HepG2 (cell line): ENCODE measurements around the gene ANKRD13D. TPM values are rescaled to one million over a fixed set of nuclear protein-coding genes. Genes with fewer than 3 reads are reported as not detected.

Experiments
- ATAC-seq: fragments of 200-7000 bp; cut with Tn5 transposase; 3 replicates; pipeline ENCODE4 v1.9.1; 2020; ENCODE audit warnings: mild to moderate bottlenecking, moderate library complexity
- BruUV-seq: library from RNA; stranded (reverse); fragments of 400-500 nt; replicated peaks from 2 replicates; lab custom pipeline; 2021; lab: Mats Ljungman, UMichigan
- CTCF ChIA-PET: fragments of 300-600 bp; formaldehyde crosslinking; extraction: SDS; loops from one replicate; lab custom pipeline; 2021; ENCODE audit warnings: low total read pairs, inconsistent platforms, low intra/inter-chr PET ratio; lab: Yijun Ruan, JAX
- POLR2A ChIA-PET: fragments of 350-600 bp; sonication (Branson Sonifier 250); formaldehyde crosslinking; loops from one replicate; lab custom pipeline; 2020; ENCODE audit warnings: antibody characterized with exemption, inconsistent platforms; lab: Yijun Ruan, JAX
- DNase-seq: peaks from one replicate; pipeline ENCODE4 v3.0.0-alpha.2; 2015; ENCODE audit warnings: low spot score
- FAIRE-seq: peaks from 3 replicates; lab custom pipeline; 2011; peaks lifted over from hg19 to GRCh38; lab: Jason Lieb, UNC
- H2AFZ ChIP-seq: one replicate; pipeline ENCODE4 v1.6.1; 2011; ENCODE audit warnings: low read length, inconsistent platforms
- H3K27ac ChIP-seq: fragments of 300-600 bp; 3 replicates; pipeline ENCODE4 v1.8.0; 2011; ENCODE audit warnings: mixed run types, mild to moderate bottlenecking, mixed read lengths, low read length, inconsistent platforms; ENCODE audit not compliant: insufficient read depth; ENCODE audit errors: extremely low read length
- H3K27me3 ChIP-seq, 2 experiments: fragments of 200-600 bp in 1 of 2; 2 replicates in 1 of 2; 3 replicates in 1 of 2; pipeline versions ENCODE4 v1.6.0 to v1.8.0; 2011; ENCODE audit warnings: low read length in 2 of 2, mild to moderate bottlenecking in 2 of 2, moderate library complexity in 2 of 2, inconsistent platforms in 1 of 2; ENCODE audit not compliant: insufficient read depth in 2 of 2, control insufficient read depth in 1 of 2
- H3K36me3 ChIP-seq, 2 experiments: fragments of 200-600 bp in 1 of 2; replicated peaks in 1 of 2; 2 replicates in 1 of 2; 3 replicates in 1 of 2; pipeline versions ENCODE4 v1.5.1 to v1.8.0; 2011; ENCODE audit warnings: low read length in 2 of 2, inconsistent platforms in 1 of 2; ENCODE audit not compliant: insufficient read depth in 2 of 2, control insufficient read depth in 1 of 2
- H3K4me1 ChIP-seq: 2 replicates; pipeline ENCODE4 v1.5.1; 2012; ENCODE audit warnings: low read length, inconsistent platforms; ENCODE audit not compliant: insufficient read depth
- H3K4me2 ChIP-seq: 2 replicates; pipeline ENCODE4 v1.6.0; 2011; ENCODE audit warnings: low read depth, low read length, inconsistent platforms
- H3K4me3 ChIP-seq, 3 experiments: fragments of 200-600 bp in 1 of 3; sonication (generic), shearing (Covaris generic) in 1 of 3; replicated peaks in 1 of 3; 2 replicates each; pipeline ENCODE4 v1.5.1; 2011 to 2016; ENCODE audit warnings: low read length in 3 of 3, inconsistent platforms in 2 of 3, low read depth in 2 of 3, mild to moderate bottlenecking in 2 of 3, control low read depth in 1 of 3, mixed read lengths in 1 of 3; ENCODE audit not compliant: insufficient read depth in 1 of 3
- H3K79me2 ChIP-seq: one replicate; pipeline ENCODE4 v1.6.1; 2011; ENCODE audit warnings: low read length, inconsistent platforms; ENCODE audit not compliant: insufficient read depth
- H3K9ac ChIP-seq: 2 replicates; pipeline ENCODE4 v1.6.0; 2011; ENCODE audit warnings: mild to moderate bottlenecking, low read depth, low read length, inconsistent platforms; ENCODE audit not compliant: insufficient read depth
- H3K9me3 ChIP-seq: 2 replicates; pipeline ENCODE4 v1.5.1; 2012; ENCODE audit warnings: mild to moderate bottlenecking, low read length
- H4K20me1 ChIP-seq: 2 replicates; pipeline ENCODE4 v1.6.0; 2011; ENCODE audit warnings: inconsistent platforms, mild to moderate bottlenecking, low read length, moderate library complexity; ENCODE audit not compliant: insufficient read depth
- AFF4 ChIP-seq: sonication (generic); formaldehyde crosslinking; IDR thresholded peaks from 2 replicates; pipeline ENCODE4 v1.4.0; 2020; ENCODE audit warnings: missing genetic modification reagents
- CERS6 ChIP-seq: sonication (generic); formaldehyde crosslinking; IDR thresholded peaks from 2 replicates; pipeline ENCODE4 v1.5.0; 2020; ENCODE audit warnings: missing genetic modification reagents
- KLF6 ChIP-seq: IDR thresholded peaks from 2 replicates; pipeline ENCODE4 v1.8.0; 2016; ENCODE audit warnings: missing biosample characterization, missing genetic modification reagents
- MEF2D ChIP-seq: sonication (generic); formaldehyde crosslinking; IDR thresholded peaks from 2 replicates; pipeline ENCODE4 v1.5.1; 2020; ENCODE audit warnings: mild to moderate bottlenecking, missing genetic modification reagents
- MEIS1 ChIP-seq: sonication (generic); formaldehyde crosslinking; IDR thresholded peaks from 2 replicates; pipeline ENCODE4 v1.9.0; 2021; ENCODE audit warnings: mild to moderate bottlenecking, missing genetic modification reagents, moderate library complexity, borderline replicate concordance
- SAFB2 ChIP-seq: sonication (generic); formaldehyde crosslinking; IDR thresholded peaks from 2 replicates; pipeline ENCODE4 v1.5.1; 2020; ENCODE audit warnings: missing genetic modification reagents, low read depth, mild to moderate bottlenecking, borderline replicate concordance
- SMARCE1 ChIP-seq: fragments of 450-650 bp; IDR thresholded peaks from 2 replicates; pipeline ENCODE4 v1.6.1; 2017; ENCODE audit warnings: borderline replicate concordance
- SRF ChIP-seq: IDR thresholded peaks from 2 replicates; pipeline ENCODE4 v1.6.1; 2011; ENCODE audit warnings: mild to moderate bottlenecking, low read depth, low read length, moderate library complexity
- ZNF234 ChIP-seq: sonication (generic); formaldehyde crosslinking; conservative IDR thresholded peaks from 2 replicates; pipeline ENCODE4 v1.5.1; 2020; ENCODE audit warnings: mild to moderate bottlenecking, missing genetic modification reagents
- ZNF263 ChIP-seq: sonication (generic); formaldehyde crosslinking; IDR thresholded peaks from 2 replicates; pipeline ENCODE4 v1.4.0; 2020; ENCODE audit warnings: missing genetic modification reagents
- ZNF570 ChIP-seq: sonication (generic); formaldehyde crosslinking; IDR thresholded peaks from 2 replicates; pipeline ENCODE4 v1.4.0; 2020; ENCODE audit warnings: mild to moderate bottlenecking, missing genetic modification reagents, borderline replicate concordance
- ZNF792 ChIP-seq: IDR thresholded peaks from 2 replicates; pipeline ENCODE4 v1.6.1; 2016
- ZNF879 ChIP-seq: sonication (generic); formaldehyde crosslinking; IDR thresholded peaks from 2 replicates; pipeline ENCODE4 v1.8.1; 2023; ENCODE audit warnings: missing genetic modification reagents
- WGBS: methylation state at CpG from one replicate; pipeline ENCODE4 v1.1.6; 2017; ENCODE audit warnings: low lambda C conversion rate; 5-methylcytosine and 5-hydroxymethylcytosine counted together
- in situ Hi-C: cut with HindIII; loops from 2 replicates; pipeline ENCODE4 v1.10.0; 2017; ENCODE audit warnings: low pct_unique_long_range_greater_than_20kb; ENCODE audit not compliant: extremely low pct_ligation_motif_present
- intact Hi-C: fragments of 100-400 bp; cut with micrococcal nuclease; formaldehyde crosslinking; loops from one replicate; pipeline ENCODE4 v1.10.0; 2022; ENCODE audit not compliant: unreplicated experiment
- polyA plus RNA-seq, 8 experiments: library from polyadenylated mRNA; depleted of rRNA in 3 of 8; stranded (reverse) in 7 of 8; unstranded in 1 of 8; fragments of >200 nt; fragmentation: Illumina TruSeq in 4 of 8; extraction: Trizol in 4 of 8; gene quantifications; 2 replicates each; pipeline versions ENCODE4 v1.2.1 to v1.2.3, GENCODE V29; 2011 to 2016; ENCODE audit warnings: low read depth in 4 of 8, missing spikeins in 1 of 8, mixed read lengths in 1 of 8; ENCODE audit not compliant: insufficient read depth in 1 of 8
- total RNA-seq, 5 experiments: library from RNA; depleted of rRNA; stranded (reverse); fragments of >200 nt; fragmentation: Illumina TruSeq; extraction: Trizol; gene quantifications; 2 replicates each; pipeline ENCODE4 v1.2.3, GENCODE V29; 2016; ENCODE audit warnings: low read depth in 1 of 5

The ANKRD13D gene
- total and polyA plus RNA-seq, 2 of the 13 experiments (the other 11 are each of a cell fraction or from before 2014, with no cell fraction given): 18.6 to 27.3 TPM

GRCh38 chr11:67307545-67308001 lies 18.5 kb downstream of the ANKRD13D start:
- BruUV-seq: no TSS peak
- TF ChIP-seq SRF: no peak
- H3K9me3 ChIP-seq: no peaks in the 10 kb centered on the region
- H3K27me3 ChIP-seq: no peaks in the 10 kb centered on the region
- intact Hi-C loops: no loop called here
- no peak overlapping the region for H3K4me2 ChIP-seq
- DNase-seq: no peak
- no peak overlapping the region for H3K27ac ChIP-seq
- H3K36me3 ChIP-seq: peaks cover 0 to 2% of the 10 kb centered on the region in 2 experiments; a peak in 3 of 5 replicates
- H2AFZ ChIP-seq: no peak overlapping the region
- H4K20me1 ChIP-seq: no peaks in the 10 kb centered on the region
- FAIRE-seq: no peak
- H3K4me3 ChIP-seq: no peak overlapping the region
- ChIA-PET POLR2A (no interaction called here), CTCF (no interaction called here)
- H3K4me1 ChIP-seq: peaks cover 16% of the 10 kb centered on the region
- WGBS: 98% methylated on average over 11 of the region's 12 CpGs
- ATAC-seq: no peak
- peaks cover 5% of the 10 kb centered on the region for H3K79me2 ChIP-seq
- no peak overlapping the region for H3K9ac ChIP-seq
- in situ Hi-C loops: no loop called here

GRCh38 chr11:67308031-67308866 lies 19.1 kb downstream of the ANKRD13D start:
- Histone ChIP-seq H3K4me2 (no peak overlapping the region), H3K4me1 (peaks cover 12% of the 10 kb centered on the region), H3K9me3 (no peaks in the 10 kb centered on the region), H3K4me3 (no peak overlapping the region), H3K36me3 (peaks cover 0 to 2% of the 10 kb centered on the region in 2 experiments; a peak in 3 of 5 replicates), H4K20me1 (no peaks in the 10 kb centered on the region), H3K79me2 (peaks cover 5% of the 10 kb centered on the region), H3K9ac (no peak overlapping the region), H3K27me3 (no peaks in the 10 kb centered on the region), H3K27ac (no peak overlapping the region), H2AFZ (no peak overlapping the region)
- FAIRE-seq (no peak), DNase-seq (no peak), ATAC-seq (no peak)
- BruUV-seq: no TSS peak
- intact Hi-C loops: no loop called here
- in situ Hi-C loops: no loop called here
- POLR2A ChIA-PET: interaction anchor here (0.9 kb wide), 1 partner anchor 9 kb away, joined by 3 read pairs; no protein-coding TSS in a partner anchor
- WGBS: 98% methylated on average over 8 of the region's 20 CpGs
- CTCF ChIA-PET: no interaction called here
- no peak for TF ChIP-seq ZNF570 (CRISPR knock-in tag)
- no peak for TF ChIP-seq CERS6 (CRISPR knock-in tag)
- TF ChIP-seq ZNF792 (CRISPR knock-in tag): no peak
- TF ChIP-seq ZNF263 (CRISPR knock-in tag): no peak
- TF ChIP-seq ZNF234 (CRISPR knock-in tag): no peak
- no peak for TF ChIP-seq SAFB2 (CRISPR knock-in tag)
- TF ChIP-seq AFF4 (CRISPR knock-in tag): no peak
- TF ChIP-seq MEIS1 (CRISPR knock-in tag): no peak
- no peak for TF ChIP-seq SMARCE1
- no peak for TF ChIP-seq MEF2D
- TF ChIP-seq KLF6: no peak
- TF ChIP-seq ZNF879 (CRISPR knock-in tag): no peak
